Mesendoderm (in vitro differentiated cells): Measurements from ENCODE around the gene MFSD6.

ENCODE experiments used
- DNase-seq: peaks from one replicate; pipeline ENCODE4 v3.0.0; 2013
- H2AK5ac ChIP-seq: 2 replicates; pipeline ENCODE4 v1.6.1; 2013; ENCODE audit warnings: low read length, inconsistent platforms
- H2BK120ac ChIP-seq: 2 replicates; pipeline ENCODE4 v1.6.1; 2013; ENCODE audit warnings: low read depth, mild to moderate bottlenecking, low read length, moderate library complexity, mixed read lengths
- H2BK15ac ChIP-seq: replicated peaks from 2 replicates; pipeline ENCODE4 v1.6.1; 2013; ENCODE audit warnings: low read depth, mild to moderate bottlenecking, moderate library complexity
- H2BK5ac ChIP-seq: 2 replicates; pipeline ENCODE4 v1.6.1; 2013; ENCODE audit warnings: low read length, inconsistent platforms
- H3K18ac ChIP-seq: 2 replicates; pipeline ENCODE4 v1.6.1; 2013; ENCODE audit warnings: mild to moderate bottlenecking, low read length, mixed read lengths
- H3K23ac ChIP-seq: one replicate; pipeline ENCODE4 v1.6.1; 2013; ENCODE audit warnings: low read length
- H3K27ac ChIP-seq: 2 replicates; pipeline ENCODE4 v1.5.1; 2013; ENCODE audit warnings: low read depth, mild to moderate bottlenecking, inconsistent platforms, low read length, moderate library complexity
- H3K27me3 ChIP-seq: 2 replicates; pipeline ENCODE4 v1.6.1; 2013; ENCODE audit warnings: low read length, control low read depth, mild to moderate bottlenecking, inconsistent platforms; ENCODE audit not compliant: insufficient read depth, poor library complexity
- H3K36me3 ChIP-seq: 2 replicates; pipeline ENCODE4 v1.6.1; 2013; ENCODE audit warnings: low read length, inconsistent platforms; ENCODE audit not compliant: control insufficient read depth, insufficient read depth
- H3K4ac ChIP-seq: one replicate; pipeline ENCODE4 v1.6.1; 2013; ENCODE audit warnings: low read depth, mild to moderate bottlenecking, low read length, moderate library complexity
- H3K4me1 ChIP-seq: 2 replicates; pipeline ENCODE4 v1.6.1; 2013; ENCODE audit warnings: low read depth, low read length, inconsistent platforms; ENCODE audit not compliant: control insufficient read depth
- H3K4me2 ChIP-seq: 2 replicates; pipeline ENCODE4 v1.6.1; 2013; ENCODE audit warnings: low read length
- H3K4me3 ChIP-seq: 2 replicates; pipeline ENCODE4 v1.5.1; 2013; ENCODE audit warnings: mild to moderate bottlenecking, low read length
- H3K56ac ChIP-seq: one replicate; pipeline ENCODE4 v1.6.1; 2013; ENCODE audit warnings: low read length
- H3K79me1 ChIP-seq: 2 replicates; pipeline ENCODE4 v1.6.1; 2013; ENCODE audit warnings: low read length, inconsistent platforms
- H3K79me2 ChIP-seq: 2 replicates; pipeline ENCODE4 v1.6.1; 2013; ENCODE audit warnings: mild to moderate bottlenecking, low read length; ENCODE audit not compliant: control insufficient read depth, insufficient read depth
- H3K9ac ChIP-seq: 2 replicates; pipeline ENCODE4 v1.6.1; 2013; ENCODE audit warnings: low read length, inconsistent platforms
- H4K5ac ChIP-seq: one replicate; pipeline ENCODE4 v1.6.1; 2013; ENCODE audit warnings: low read length
- H4K8ac ChIP-seq: one replicate; pipeline ENCODE4 v1.6.1; 2013; ENCODE audit warnings: low read depth, mild to moderate bottlenecking, control low read depth, low read length, moderate library complexity
- WGBS: extraction: QIAGEN DNeasy Blood & Tissue Kit; methylation state at CpG from one replicate; pipeline ENCODE4 v1.1.7; 2013; ENCODE audit warnings: low lambda C conversion rate, missing lambda C conversion rate; ENCODE audit not compliant: insufficient coverage; ENCODE audit errors: extremely low coverage; 5-methylcytosine and 5-hydroxymethylcytosine counted together

MFSD6 gene

DNA sequence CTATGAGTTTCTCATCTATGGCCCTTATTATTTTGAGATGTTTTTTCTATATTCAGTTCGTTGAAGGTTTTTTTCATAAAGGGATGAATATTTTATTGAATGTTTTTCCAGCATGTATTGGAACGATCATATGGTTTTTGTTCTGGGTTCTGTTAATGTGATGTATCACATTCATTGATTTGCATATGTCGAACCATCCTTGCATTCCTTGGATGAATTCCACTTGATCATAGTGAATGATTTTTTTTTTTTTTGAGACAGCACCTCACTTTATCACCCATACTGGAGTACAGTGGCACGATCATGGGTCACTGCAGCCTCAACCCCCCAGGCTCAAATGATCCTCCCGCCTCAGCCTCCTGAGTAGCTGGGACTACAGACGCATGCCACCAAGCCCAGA lies 131.9 kb downstream of the MFSD6 start:
- Histone ChIP-seq H3K4ac (no peak overlapping the region), H3K56ac (no peak overlapping the region), H3K4me1 (peaks cover 4% of the 10 kb centered on the region), H3K27me3 (no peaks in the 10 kb centered on the region), H3K36me3 (no peaks in the 10 kb centered on the region), H3K79me1 (no peaks in the 10 kb centered on the region), H2BK15ac (no peak overlapping the region), H4K5ac (no peak overlapping the region), H2BK120ac (no peak overlapping the region), H3K27ac (no peak overlapping the region), H3K23ac (no peak overlapping the region), H3K9ac (no peak overlapping the region), H3K18ac (no peak overlapping the region), H3K4me3 (no peak overlapping the region), H3K4me2 (no peak overlapping the region), H2BK5ac (no peak overlapping the region), H4K8ac (no peak overlapping the region), H2AK5ac (no peak overlapping the region), H3K79me2 (no peaks in the 10 kb centered on the region)
- no CpG with 5 or more reads among the region's 6 CpGs for WGBS
- no peak for DNase-seq

DNA sequence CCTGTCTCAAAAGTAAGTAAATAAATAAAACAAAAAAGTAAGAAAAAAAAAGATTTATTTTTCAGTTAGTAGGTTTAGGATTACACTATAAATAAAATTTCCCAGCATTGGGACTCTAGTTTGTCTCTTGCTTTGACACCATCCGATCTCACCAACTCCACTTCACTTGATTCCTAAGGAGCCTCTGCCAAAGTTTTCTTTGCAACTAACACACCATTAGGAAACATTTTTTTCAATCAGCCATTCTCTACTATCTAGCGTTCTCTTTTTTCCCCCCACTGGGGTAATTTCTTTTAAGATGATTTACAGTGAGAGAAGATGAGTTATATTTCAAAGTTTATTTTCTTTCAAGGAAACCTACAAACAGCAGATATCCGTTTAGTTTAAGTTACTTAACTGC lies 136.9 kb downstream of the MFSD6 start:
- DNase-seq, result no peak
- Histone ChIP-seq H3K4me2 (no peak overlapping the region), H3K4me3 (no peak overlapping the region), H3K9ac (no peak overlapping the region), H3K79me2 (no peaks in the 10 kb centered on the region), H2BK120ac (no peak overlapping the region), H3K79me1 (no peaks in the 10 kb centered on the region), H3K56ac (no peak overlapping the region), H3K36me3 (no peaks in the 10 kb centered on the region), H3K18ac (no peak overlapping the region), H2BK5ac (no peak overlapping the region), H3K27me3 (no peaks in the 10 kb centered on the region), H3K4me1 (no peaks in the 10 kb centered on the region), H4K8ac (no peak overlapping the region), H3K27ac (no peak overlapping the region), H3K4ac (no peak overlapping the region), H4K5ac (no peak overlapping the region), H3K23ac (no peak overlapping the region), H2AK5ac (no peak overlapping the region), H2BK15ac (no peak overlapping the region)
- WGBS, result no CpG with 5 or more reads among the region's 3 CpGs

DNA sequence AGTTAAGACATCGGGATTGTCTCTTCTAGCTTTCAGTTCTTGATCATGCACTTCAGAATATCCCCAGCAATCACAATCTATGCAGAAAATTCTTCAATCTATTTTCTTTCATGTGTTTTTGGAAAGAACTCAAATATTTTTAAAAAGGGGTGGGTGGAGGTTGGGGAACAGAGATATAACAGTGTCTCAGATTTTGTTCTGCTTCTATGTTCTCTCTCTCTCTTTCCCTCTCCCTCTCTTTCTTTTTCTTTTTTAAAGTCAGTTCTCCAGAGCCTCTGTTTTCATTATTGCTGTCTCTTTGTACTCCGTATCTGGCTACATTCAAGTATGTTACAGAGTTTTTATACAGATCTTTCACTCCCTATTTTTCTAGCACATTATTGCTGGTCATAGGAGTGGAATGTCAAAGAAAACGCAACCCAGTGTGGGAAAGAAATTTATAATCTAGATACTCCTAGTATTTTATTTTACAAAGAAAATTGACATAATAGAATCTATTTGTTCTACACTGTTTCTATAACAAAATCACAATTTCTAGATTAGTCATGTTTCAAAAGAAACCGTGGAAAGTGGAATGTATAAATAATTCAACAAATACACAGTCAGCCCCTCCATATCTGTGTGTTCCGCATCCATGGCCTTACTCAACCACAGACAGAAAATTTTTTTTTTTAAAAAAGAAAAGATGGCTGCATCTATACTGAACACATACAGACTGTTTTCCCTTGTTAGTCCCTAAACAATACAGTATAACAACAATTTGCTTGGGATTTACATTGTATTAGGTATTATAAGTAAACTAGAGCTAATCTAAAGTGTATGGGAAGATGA lies 137.6 kb downstream of the MFSD6 start:
- Histone ChIP-seq H3K23ac (no peak overlapping the region), H3K18ac (no peak overlapping the region), H2BK5ac (no peak overlapping the region), H3K56ac (no peak overlapping the region), H4K5ac (no peak overlapping the region), H3K4me1 (no peaks in the 10 kb centered on the region), H3K4ac (no peak overlapping the region), H3K4me3 (no peak overlapping the region), H3K9ac (no peak overlapping the region), H3K27ac (no peak overlapping the region), H3K36me3 (no peaks in the 10 kb centered on the region), H3K79me2 (no peaks in the 10 kb centered on the region), H2BK120ac (no peak overlapping the region), H4K8ac (no peak overlapping the region), H3K27me3 (no peaks in the 10 kb centered on the region), H2AK5ac (no peak overlapping the region), H3K4me2 (no peak overlapping the region), H3K79me1 (no peaks in the 10 kb centered on the region), H2BK15ac (no peak overlapping the region)
- WGBS, result no CpG with 5 or more reads among the region's 5 CpGs
- no peak for DNase-seq

DNA sequence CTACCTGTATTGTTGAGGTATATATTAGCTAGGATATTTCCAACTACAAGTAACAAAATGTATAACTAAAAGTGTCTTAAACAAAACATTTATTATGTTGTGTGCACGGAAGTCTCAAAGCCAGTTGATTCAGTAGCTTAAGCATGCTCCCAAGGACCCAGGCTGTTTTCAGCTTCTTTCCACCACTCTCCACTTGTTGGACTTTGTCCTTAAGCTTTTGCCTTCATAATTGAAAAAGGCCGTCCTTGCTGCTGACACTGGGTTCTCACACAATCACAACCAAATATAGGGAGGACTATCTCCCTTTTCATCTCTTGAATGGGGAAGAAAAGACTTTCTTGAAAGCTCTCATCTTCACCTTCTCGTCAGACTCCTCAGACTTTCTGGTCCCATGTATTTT lies 138.6 kb downstream of the MFSD6 start:
- no CpG with 5 or more reads among the region's 3 CpGs for WGBS
- no peak overlapping the region for H3K18ac ChIP-seq
- no peaks in the 10 kb centered on the region for H3K4me1 ChIP-seq

GRCh38 chr2:190547886-190548285 lies 139.7 kb downstream of the MFSD6 start:
- H3K27ac ChIP-seq, result no peak overlapping the region
- H3K4me3 ChIP-seq, result no peak overlapping the region
- no peaks in the 10 kb centered on the region for H3K36me3 ChIP-seq
- H3K79me1 ChIP-seq, result no peaks in the 10 kb centered on the region
- H3K4me2 ChIP-seq, result no peak overlapping the region
- H3K79me2 ChIP-seq, result no peaks in the 10 kb centered on the region
- no peak overlapping the region for H4K5ac ChIP-seq
- no peak overlapping the region for H3K23ac ChIP-seq
- no peak overlapping the region for H2BK120ac ChIP-seq
- H3K18ac ChIP-seq, result no peak overlapping the region
- H4K8ac ChIP-seq, result no peak overlapping the region
- no peaks in the 10 kb centered on the region for H3K4me1 ChIP-seq
- no peak for DNase-seq
- H3K56ac ChIP-seq, result no peak overlapping the region
- no peaks in the 10 kb centered on the region for H3K27me3 ChIP-seq
- H2AK5ac ChIP-seq, result no peak overlapping the region
- H3K9ac ChIP-seq, result no peak overlapping the region
- no peak overlapping the region for H2BK5ac ChIP-seq
- H2BK15ac ChIP-seq, result no peak overlapping the region
- H3K4ac ChIP-seq, result no peak overlapping the region

More for the DNA sequence above, 138.6 kb downstream of the MFSD6 start:
- H3K36me3 ChIP-seq, result no peaks in the 10 kb centered on the region
- no peak overlapping the region for H3K56ac ChIP-seq
- H3K79me2 ChIP-seq, result no peaks in the 10 kb centered on the region
- no peak overlapping the region for H3K23ac ChIP-seq
- H2BK5ac ChIP-seq, result no peak overlapping the region
- H2AK5ac ChIP-seq, result no peak overlapping the region
- H3K4ac ChIP-seq, result no peak overlapping the region
- no peak overlapping the region for H3K4me2 ChIP-seq
- H3K4me3 ChIP-seq, result no peak overlapping the region
- no peak for DNase-seq
- H4K5ac ChIP-seq, result no peak overlapping the region
- H4K8ac ChIP-seq, result no peak overlapping the region
- H3K27me3 ChIP-seq, result no peaks in the 10 kb centered on the region
- no peak overlapping the region for H3K9ac ChIP-seq
- H3K79me1 ChIP-seq, result no peaks in the 10 kb centered on the region
- no peak overlapping the region for H2BK120ac ChIP-seq
- H3K27ac ChIP-seq, result no peak overlapping the region
- no peak overlapping the region for H2BK15ac ChIP-seq

- WGBS, result 100% methylated on average over 1 of the region's 3 CpGs
- Histone ChIP-seq H3K56ac (no peak overlapping the region), H2BK15ac (no peak overlapping the region), H3K4me3 (no peak overlapping the region), H3K4me1 (no peaks in the 10 kb centered on the region), H2AK5ac (no peak overlapping the region), H3K27ac (no peak overlapping the region), H3K9ac (no peak overlapping the region), H3K18ac (no peak overlapping the region), H3K27me3 (no peaks in the 10 kb centered on the region), H2BK120ac (no peak overlapping the region), H4K5ac (no peak overlapping the region), H3K4ac (no peak overlapping the region), H3K23ac (no peak overlapping the region), H2BK5ac (no peak overlapping the region), H3K79me1 (no peaks in the 10 kb centered on the region), H3K4me2 (no peak overlapping the region), H4K8ac (no peak overlapping the region), H3K79me2 (no peaks in the 10 kb centered on the region), H3K36me3 (no peaks in the 10 kb centered on the region)
- no peak for DNase-seq
Measured at GRCh38 chr2:190550137-190550536, 142.0 kb downstream of the MFSD6 start.
